Sigmoid colon (tissue), 7 donors: ENCODE data around the gene TNP2. TPM values are rescaled to one million over a fixed set of nuclear protein-coding genes. Genes with fewer than 3 reads are reported as not detected.

Experiments used
- DNase-seq: peaks from one replicate; pipeline ENCODE4 v3.0.0-alpha.2; 2019
- H3K27ac ChIP-seq, 4 donors: fragments of 200-600 bp; sonication (generic); one replicate each; pipeline ENCODE4 v1.5.1; 2016 to 2019; ENCODE audit warnings: mild to moderate bottlenecking in 1 of 4
- H3K27me3 ChIP-seq, 3 donors: fragments of 200-600 bp; sonication (generic); one replicate each; pipeline ENCODE4 v1.5.1; 2019; ENCODE audit warnings: mild to moderate bottlenecking in 1 of 3
- H3K36me3 ChIP-seq, 4 donors: fragments of 200-600 bp; sonication (generic); one replicate each; pipeline ENCODE4 v1.5.1; 2016 to 2019
- H3K4me1 ChIP-seq, 4 donors: fragments of 200-600 bp; sonication (generic); one replicate each; pipeline ENCODE4 v1.5.1; 2017 to 2019
- H3K4me3 ChIP-seq, 4 donors: fragments of 200-600 bp; sonication (generic); one replicate each; pipeline ENCODE4 v1.5.1; 2017 to 2019; ENCODE audit warnings: mild to moderate bottlenecking in 2 of 4, moderate library complexity in 1 of 4
- H3K9me3 ChIP-seq, 4 donors: fragments of 200-600 bp in 3 of 4; sonication (generic) in 3 of 4; one replicate each; pipeline versions ENCODE4 v1.5.1 to v1.6.1; 2013 to 2019
- CTCF ChIP-seq, 4 experiments: fragments of 450-650 bp in 3 of 4; fragments of 200-600 bp in 1 of 4; IDR thresholded peaks; one replicate each; pipeline ENCODE4 v1.5.1; 2016 to 2019; ENCODE audit warnings: antibody characterized with exemption in 4 of 4, mild to moderate bottlenecking in 3 of 4, moderate library complexity in 2 of 4
- EP300 ChIP-seq, 4 donors: sonication (generic); formaldehyde crosslinking; IDR thresholded peaks; one replicate each; pipeline ENCODE4 v1.6.1; 2017; ENCODE audit warnings: antibody characterized with exemption in 4 of 4
- POLR2A ChIP-seq, 2 donors: fragments of 450-650 bp; IDR thresholded peaks; one replicate each; pipeline ENCODE4 v1.6.1; 2016; ENCODE audit warnings: antibody characterized with exemption in 2 of 2, mild to moderate bottlenecking in 2 of 2, moderate library complexity in 2 of 2
- POLR2AphosphoS5 ChIP-seq, 4 donors: sonication (generic); formaldehyde crosslinking; IDR thresholded peaks; one replicate each; pipeline ENCODE4 v1.6.1; 2017; ENCODE audit warnings: antibody characterized with exemption in 4 of 4
- WGBS, 2 donors: extraction: QIAGEN DNeasy Blood & Tissue Kit; methylation state at CpG; one replicate each; pipeline ENCODE4 v1.1.7; 2013; 5-methylcytosine and 5-hydroxymethylcytosine counted together
- intact Hi-C: fragments of 100-400 bp; cut with DNase I; formaldehyde crosslinking; loops from one replicate; pipeline ENCODE4 v1.15.1; 2023
- polyA plus RNA-seq, 3 donors: library from polyadenylated mRNA; stranded (reverse); fragments of 200-250 nt; gene quantifications; one replicate each; pipeline ENCODE4 v1.2.3, GENCODE V29; 2013
- total RNA-seq, 4 donors: library from RNA; depleted of rRNA; stranded (reverse); fragments of >200 nt; gene quantifications; one replicate each; pipeline ENCODE4 v1.1.0, GENCODE V29; 2016
- donor health status: healthy with polysubstance abuse.
- donor health status: Bipolar disorder and iron deficiency.
- donor health status: healthy.

Gene TNP2
- total and polyA plus RNA-seq, 7 donors: not detected

- intact Hi-C loops: no loop called here
- Histone ChIP-seq H3K27me3 (no peaks in the 10 kb centered on the region), H3K36me3 (no peaks in the 10 kb centered on the region), H3K4me1 (peaks cover 0 to 3% (median 0%) of the 10 kb centered on the region in 4 donors), H3K4me3 (no peak overlapping the region), H3K9me3 (no peaks in the 10 kb centered on the region), H3K27ac (no peak overlapping the region)
- TF ChIP-seq CTCF (IDR thresholded peaks at IDR 0.05) (no peak), EP300 (IDR thresholded peaks at IDR 0.05) (no peak), POLR2A (IDR thresholded peaks at IDR 0.05) (no peak), POLR2AphosphoS5 (IDR thresholded peaks at IDR 0.05) (no peak)
- no peak for DNase-seq
- 89 to 96% methylated on average over 3 of the region's 3 CpGs for WGBS, 2 donors
Observed at GRCh38 chr16:11310634-11310977, 41.5 kb upstream of the TNP2 start.

- no peak overlapping the region for H3K4me3 ChIP-seq
- WGBS, 2 donors: 67 to 71% methylated on average over 9 of the region's 9 CpGs
- peaks cover 0 to 3% (median 0%) of the 10 kb centered on the region in 4 donors for H3K4me1 ChIP-seq
- no peak for TF ChIP-seq POLR2AphosphoS5 (IDR thresholded peaks at IDR 0.05)
- H3K27ac ChIP-seq: no peak overlapping the region
- H3K9me3 ChIP-seq: no peaks in the 10 kb centered on the region
- H3K27me3 ChIP-seq: no peaks in the 10 kb centered on the region
- no peaks in the 10 kb centered on the region for H3K36me3 ChIP-seq
- DNase-seq: no peak
- intact Hi-C loops: no loop called here
Observed at GRCh38 chr16:11309895-11310633, 40.9 kb upstream of the TNP2 start.

GRCh38 chr16:11308493-11309283, 39.6 kb upstream of the TNP2 start:
- Histone ChIP-seq H3K27me3 (no peaks in the 10 kb centered on the region), H3K36me3 (no peaks in the 10 kb centered on the region), H3K4me1 (peaks cover 0 to 5% (median 1%) of the 10 kb centered on the region in 4 donors), H3K27ac (no peak overlapping the region), H3K4me3 (no peak overlapping the region), H3K9me3 (no peaks in the 10 kb centered on the region)
- no peak for DNase-seq
- TF ChIP-seq POLR2AphosphoS5 (IDR thresholded peaks at IDR 0.05) (no peak), EP300 (IDR thresholded peaks at IDR 0.05) (no peak), CTCF (IDR thresholded peaks at IDR 0.05) (no peak), POLR2A (IDR thresholded peaks at IDR 0.05) (no peak)
- 62 to 76% methylated on average over 15 of the region's 15 CpGs for WGBS, 2 donors
- intact Hi-C loops: no loop called here

- intact Hi-C loops: no loop called here
- H3K27me3 ChIP-seq: no peaks in the 10 kb centered on the region
- no peaks in the 10 kb centered on the region for H3K9me3 ChIP-seq
- TF ChIP-seq CTCF (IDR thresholded peaks at IDR 0.05) (no peak), POLR2A (IDR thresholded peaks at IDR 0.05) (no peak), EP300 (IDR thresholded peaks at IDR 0.05) (no peak), POLR2AphosphoS5 (IDR thresholded peaks at IDR 0.05) (no peak)
- peaks cover 0 to 6% (median 1%) of the 10 kb centered on the region in 4 donors for H3K4me1 ChIP-seq
- H3K36me3 ChIP-seq: no peaks in the 10 kb centered on the region
- H3K27ac ChIP-seq: no peak overlapping the region
- WGBS, 2 donors: 80 to 87% methylated on average over 21 of the region's 21 CpGs
- DNase-seq: no peak
- H3K4me3 ChIP-seq: no peak overlapping the region
Observed at GRCh38 chr16:11307639-11308492, 38.7 kb upstream of the TNP2 start.
